ENCODE results near the gene RDX.

- TF ChIP-seq EZH2 (optimal IDR thresholded peaks at IDR 0.05; ENCODE audit: low read depth, low read length) (no peak), CTCF (IDR thresholded peaks at IDR 0.05; ENCODE audit: low read length) (no peak)
These were observed 164.9 kb downstream of the RDX start for GRCh38 chr11:110131386-110132123.
